IMR-90 (cell line): Measurements from ENCODE around the gene MLH3. TPM values are rescaled to one million over a fixed set of nuclear protein-coding genes. Genes with fewer than 3 reads are reported as not detected.

Experiments used
- ATAC-seq: fragments of 200-7000 bp; cut with Tn5 transposase; 2 replicates; pipeline ENCODE4 v1.9.1; 2020; ENCODE audit warnings: low read depth, mild to moderate bottlenecking, moderate library complexity
- BruUV-seq: library from RNA; stranded (reverse); fragments of 400-500 nt; replicated peaks from 2 replicates; lab custom pipeline; 2021; lab: Mats Ljungman, UMichigan
- CTCF ChIA-PET: fragments of 300-600 bp; formaldehyde crosslinking; extraction: SDS; loops from one replicate; lab custom pipeline; 2021; ENCODE audit warnings: antibody characterized with exemption; lab: Yijun Ruan, JAX
- POLR2A ChIA-PET: fragments of 300-600 bp; sonication (Branson Sonifier 250); formaldehyde crosslinking; loops from one replicate; lab custom pipeline; 2022; ENCODE audit warnings: antibody characterized with exemption; ENCODE audit not compliant: unreplicated experiment; lab: Charles Lee
- DNase-seq: peaks from one replicate; pipeline ENCODE4 v3.0.0; 2013
- H2AFZ ChIP-seq: replicated peaks from 2 replicates; pipeline ENCODE3; 2013; ENCODE audit warnings: low read length, mild to moderate bottlenecking; ENCODE audit not compliant: poor library complexity
- H2AK5ac ChIP-seq: 2 replicates; pipeline ENCODE4 v1.6.1; 2013; ENCODE audit warnings: low read depth, low read length, inconsistent platforms
- H2AK9ac ChIP-seq: replicated peaks from 2 replicates; pipeline ENCODE3; 2013; ENCODE audit warnings: mild to moderate bottlenecking, low read depth, low read length, moderate library complexity; ENCODE audit not compliant: poor library complexity
- H2BK120ac ChIP-seq: 2 replicates; pipeline ENCODE4 v1.6.1; 2013; ENCODE audit warnings: low read depth, low read length, inconsistent platforms
- H2BK15ac ChIP-seq: 3 replicates; pipeline ENCODE4 v1.6.1; 2013; ENCODE audit warnings: low read depth, low read length, inconsistent platforms
- H2BK20ac ChIP-seq: 2 replicates; pipeline ENCODE4 v1.6.1; 2013; ENCODE audit warnings: low read depth, mild to moderate bottlenecking, inconsistent platforms, low read length, moderate library complexity
- H2BK5ac ChIP-seq: 2 replicates; pipeline ENCODE4 v1.6.1; 2013; ENCODE audit warnings: mild to moderate bottlenecking, low read depth, low read length, inconsistent platforms; ENCODE audit not compliant: poor library complexity, severe bottlenecking
- H3K14ac ChIP-seq: replicated peaks from 2 replicates; pipeline ENCODE4 v1.6.1; 2013; ENCODE audit warnings: low read depth, low read length, inconsistent platforms
- H3K18ac ChIP-seq: 2 replicates; pipeline ENCODE4 v1.6.1; 2013; ENCODE audit warnings: low read depth, low read length, control low read depth
- H3K23ac ChIP-seq: 2 replicates; pipeline ENCODE4 v1.6.1; 2013; ENCODE audit warnings: low read depth, low read length, inconsistent platforms
- H3K27ac ChIP-seq: 2 replicates; pipeline ENCODE4 v1.5.1; 2013; ENCODE audit warnings: mild to moderate bottlenecking, control low read depth, low read length; ENCODE audit not compliant: insufficient read depth
- H3K27me3 ChIP-seq: 2 replicates; pipeline ENCODE4 v1.6.1; 2013; ENCODE audit warnings: low read length; ENCODE audit not compliant: control insufficient read depth, insufficient read depth
- H3K36me3 ChIP-seq: 2 replicates; pipeline ENCODE4 v1.6.1; 2013; ENCODE audit warnings: low read length, mixed read lengths; ENCODE audit not compliant: control insufficient read depth, insufficient read depth
- H3K4ac ChIP-seq: 2 replicates; pipeline ENCODE4 v1.6.1; 2013; ENCODE audit warnings: low read depth, low read length, inconsistent platforms
- H3K4me1 ChIP-seq: 2 replicates; pipeline ENCODE4 v1.6.1; 2013; ENCODE audit warnings: low read length, mixed read lengths; ENCODE audit not compliant: control insufficient read depth, insufficient read depth
- H3K4me2 ChIP-seq: 2 replicates; pipeline ENCODE4 v1.6.1; 2013; ENCODE audit warnings: low read depth, mild to moderate bottlenecking, control low read depth, low read length, moderate library complexity
- H3K4me3 ChIP-seq: 2 replicates; pipeline ENCODE4 v1.5.1; 2013; ENCODE audit warnings: low read depth, mild to moderate bottlenecking, control low read depth, low read length, moderate library complexity; ENCODE audit not compliant: insufficient read depth
- H3K56ac ChIP-seq: 2 replicates; pipeline ENCODE4 v1.6.1; 2013; ENCODE audit warnings: low read length, inconsistent platforms; ENCODE audit not compliant: insufficient read depth; ENCODE audit errors: extremely low read depth
- H3K79me1 ChIP-seq, 2 experiments: 2 replicates each; pipeline ENCODE4 v1.6.1; 2013; ENCODE audit warnings: low read length in 2 of 2, inconsistent platforms in 1 of 2, low read depth in 1 of 2
- H3K9ac ChIP-seq: 2 replicates; pipeline ENCODE4 v1.6.1; 2013; ENCODE audit warnings: low read depth, low read length, control low read depth
- H3K9me1 ChIP-seq: 2 replicates; pipeline ENCODE4 v1.6.1; 2013; ENCODE audit warnings: low read length, inconsistent platforms; ENCODE audit not compliant: insufficient read depth
- H3K9me3 ChIP-seq: 2 replicates; pipeline ENCODE4 v1.6.1; 2013; ENCODE audit warnings: low read length; ENCODE audit not compliant: control insufficient read depth, insufficient read depth
- H4K20me1 ChIP-seq: 2 replicates; pipeline ENCODE4 v1.6.1; 2013; ENCODE audit warnings: low read length, inconsistent platforms; ENCODE audit not compliant: insufficient read depth
- H4K5ac ChIP-seq: 2 replicates; pipeline ENCODE4 v1.6.1; 2013; ENCODE audit warnings: mild to moderate bottlenecking, low read depth, low read length, control low read depth
- H4K8ac ChIP-seq, 2 experiments: 2 replicates each; pipeline ENCODE4 v1.6.1; 2013; ENCODE audit warnings: low read depth in 2 of 2, low read length in 2 of 2, control low read depth in 1 of 2, inconsistent platforms in 1 of 2
- H4K91ac ChIP-seq: 2 replicates; pipeline ENCODE4 v1.6.1; 2013; ENCODE audit warnings: low read depth, low read length, inconsistent platforms; ENCODE audit not compliant: insufficient read depth
- BHLHE40 ChIP-seq: fragments of 150-350 bp; IDR thresholded peaks from 2 replicates; pipeline ENCODE4 v1.6.1; 2016; ENCODE audit warnings: mild to moderate bottlenecking, low read depth, low read length
- CEBPB ChIP-seq: IDR thresholded peaks from 2 replicates; pipeline ENCODE4 v1.6.1; 2012; ENCODE audit warnings: low read depth, low read length, improper control_type of control experiment
- CHD1 ChIP-seq: IDR thresholded peaks from 2 replicates; pipeline ENCODE4 v1.6.1; 2012; ENCODE audit warnings: low read depth, low read length, improper control_type of control experiment
- FOS ChIP-seq: fragments of 150-350 bp; IDR thresholded peaks from 2 replicates; pipeline ENCODE4 v1.6.1; 2016; ENCODE audit warnings: low read depth, low read length
- MAFK ChIP-seq: IDR thresholded peaks from 2 replicates; pipeline ENCODE4 v1.6.1; 2012; ENCODE audit warnings: low read depth, low read length, improper control_type of control experiment
- MAZ ChIP-seq: IDR thresholded peaks from 2 replicates; pipeline ENCODE4 v1.6.1; 2012; ENCODE audit warnings: low read depth, mild to moderate bottlenecking, low read length, improper control_type of control experiment, moderate library complexity, borderline replicate concordance
- MXI1 ChIP-seq: IDR thresholded peaks from 2 replicates; pipeline ENCODE4 v1.6.1; 2012; ENCODE audit warnings: low read depth, mild to moderate bottlenecking, low read length, moderate library complexity, borderline replicate concordance
- NFE2L2 ChIP-seq: fragments of 150-350 bp; IDR thresholded peaks from 2 replicates; pipeline ENCODE4 v1.6.1; 2016; ENCODE audit warnings: low read depth, mild to moderate bottlenecking, low read length
- POLR2A ChIP-seq: IDR thresholded peaks from 2 replicates; pipeline ENCODE4 v1.6.1; 2012; ENCODE audit warnings: mild to moderate bottlenecking, low read depth, low read length
- RFX5 ChIP-seq: IDR thresholded peaks from 2 replicates; pipeline ENCODE4 v1.8.0; 2012; ENCODE audit warnings: low read depth, mild to moderate bottlenecking, low read length, moderate library complexity
- SMC3 ChIP-seq: fragments of 150-350 bp; IDR thresholded peaks from 2 replicates; pipeline ENCODE4 v1.6.1; 2016; ENCODE audit warnings: low read depth, mild to moderate bottlenecking, antibody characterized with exemption, low read length, moderate library complexity
- USF2 ChIP-seq: fragments of 150-350 bp; IDR thresholded peaks from 2 replicates; pipeline ENCODE4 v1.6.1; 2017; ENCODE audit warnings: mild to moderate bottlenecking, antibody characterized with exemption, low read length, low read depth
- WGBS, 2 experiments: methylation state at CpG; one replicate each; pipeline versions ENCODE4 v1.1.5 to v1.1.7; 2013; ENCODE audit warnings: missing lambda C conversion rate in 2 of 2; ENCODE audit not compliant: insufficient read length in 1 of 2; ENCODE audit errors: extremely low coverage in 2 of 2; 5-methylcytosine and 5-hydroxymethylcytosine counted together
- dilution Hi-C: fragments of 300-500 bp; cut with HindIII; formaldehyde crosslinking; loops from one replicate; pipeline ENCODE4 v1.14.3; 2018; ENCODE audit warnings: low sequenced_read_pairs; ENCODE audit not compliant: unreplicated experiment
- in situ Hi-C: fragments of 300-500 bp; cut with MboI; formaldehyde crosslinking; loops from 3 replicates; pipeline ENCODE4 v1.14.3; 2019; ENCODE audit warnings: low sequenced_read_pairs, inconsistent platforms, mixed read lengths
- intact Hi-C: fragments of 100-400 bp; cut with micrococcal nuclease; formaldehyde crosslinking; loops from 2 replicates; pipeline ENCODE4 v1.10.0; 2022
- polyA plus RNA-seq, 3 experiments: library from polyadenylated mRNA; depleted of rRNA; stranded (reverse); fragments of >200 nt; gene quantifications; 2 replicates each; pipeline ENCODE4 v1.2.3, GENCODE V29; 2012; ENCODE audit warnings: low replicate concordance in 1 of 3
- total RNA-seq: library from RNA; depleted of rRNA; stranded (reverse); fragments of >200 nt; gene quantifications from 2 replicates; pipeline ENCODE4 v1.2.3, GENCODE V29; 2012
- TF ChIP-seq, protein P1 (sequence below): conservative IDR thresholded peaks from 2 replicates; pipeline ENCODE4 v1.5.1; 2012; ENCODE audit warnings: mild to moderate bottlenecking, low read depth, low read length, improper control_type of control experiment

Gene MLH3
- total and polyA plus RNA-seq, 2 of the 4 experiments (the other 2 are of a cell fraction) = 5.6 to 14.7 TPM

- dilution Hi-C loops = no loop called here
- ChIA-PET POLR2A (no interaction called here), CTCF (no interaction called here)
- no peak overlapping the region for H4K91ac ChIP-seq
- H3K18ac ChIP-seq = no peak overlapping the region
- no peak overlapping the region for H2BK15ac ChIP-seq
- H4K20me1 ChIP-seq = no peaks in the 10 kb centered on the region
- H3K4ac ChIP-seq = no peak overlapping the region
- no peak overlapping the region for H3K56ac ChIP-seq
- no peak overlapping the region for H3K4me3 ChIP-seq
- H2AK5ac ChIP-seq = no peak overlapping the region
- H2AFZ ChIP-seq = no peak overlapping the region
- TF ChIP-seq NFE2L2 (no peak), SMC3 (no peak), FOS (no peak), CEBPB (no peak), MXI1 (no peak), MAZ (no peak), BHLHE40 (no peak), CHD1 (no peak), POLR2A (no peak), MAFK (no peak), USF2 (no peak), RFX5 (no peak)
- TF ChIP-seq, protein P1, sequence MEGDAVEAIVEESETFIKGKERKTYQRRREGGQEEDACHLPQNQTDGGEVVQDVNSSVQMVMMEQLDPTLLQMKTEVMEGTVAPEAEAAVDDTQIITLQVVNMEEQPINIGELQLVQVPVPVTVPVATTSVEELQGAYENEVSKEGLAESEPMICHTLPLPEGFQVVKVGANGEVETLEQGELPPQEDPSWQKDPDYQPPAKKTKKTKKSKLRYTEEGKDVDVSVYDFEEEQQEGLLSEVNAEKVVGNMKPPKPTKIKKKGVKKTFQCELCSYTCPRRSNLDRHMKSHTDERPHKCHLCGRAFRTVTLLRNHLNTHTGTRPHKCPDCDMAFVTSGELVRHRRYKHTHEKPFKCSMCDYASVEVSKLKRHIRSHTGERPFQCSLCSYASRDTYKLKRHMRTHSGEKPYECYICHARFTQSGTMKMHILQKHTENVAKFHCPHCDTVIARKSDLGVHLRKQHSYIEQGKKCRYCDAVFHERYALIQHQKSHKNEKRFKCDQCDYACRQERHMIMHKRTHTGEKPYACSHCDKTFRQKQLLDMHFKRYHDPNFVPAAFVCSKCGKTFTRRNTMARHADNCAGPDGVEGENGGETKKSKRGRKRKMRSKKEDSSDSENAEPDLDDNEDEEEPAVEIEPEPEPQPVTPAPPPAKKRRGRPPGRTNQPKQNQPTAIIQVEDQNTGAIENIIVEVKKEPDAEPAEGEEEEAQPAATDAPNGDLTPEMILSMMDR = no peak
- no peak overlapping the region for H3K27ac ChIP-seq
- no TSS peak for BruUV-seq
- no peaks in the 10 kb centered on the region for H3K27me3 ChIP-seq
- peaks cover 10 to 25% of the 10 kb centered on the region in 2 experiments for H3K79me1 ChIP-seq
- intact Hi-C loops = loop anchor here (5.0 kb wide), 1 partner anchor 125 kb away; no protein-coding TSS in a partner anchor
- no peak overlapping the region for H3K14ac ChIP-seq
- in situ Hi-C loops = no loop called here
- no peak overlapping the region for H4K8ac ChIP-seq
- peaks cover 6% of the 10 kb centered on the region for H3K4me1 ChIP-seq
- H3K9me1 ChIP-seq = peaks cover 3% of the 10 kb centered on the region; the same call in 1 of the 2 replicates
- no peak overlapping the region for H3K23ac ChIP-seq
- no peaks in the 10 kb centered on the region for H3K9me3 ChIP-seq
- H3K9ac ChIP-seq = no peak overlapping the region
- H2BK20ac ChIP-seq = no peak overlapping the region
- H3K4me2 ChIP-seq = no peak overlapping the region
- H2AK9ac ChIP-seq = no peak overlapping the region
- H2BK120ac ChIP-seq = no peak overlapping the region
- no peak overlapping the region for H4K5ac ChIP-seq
- H2BK5ac ChIP-seq = no peak overlapping the region
- no peaks in the 10 kb centered on the region for H3K36me3 ChIP-seq
- ATAC-seq = no peak
- 88% methylated on average over 1 of the region's 1 CpG; no CpG with 5 or more reads in 1 of the 2 experiments for WGBS, 2 experiments
- no peak for DNase-seq
Observed at GRCh38 chr14:75067212-75067611, 15.9 kb upstream of the MLH3 start.
